CD4-positive, alpha-beta T cell treated with Interferon alpha-2 for 1 hour (primary cell): Measurements from ENCODE around the gene ATP9B.

Experiments
- DNase-seq, 2 donors: peaks; one replicate each; pipeline ENCODE4 v3.0.0-alpha.2; 2020 to 2022

The ATP9B gene

GRCh38 chr18:79421275-79421857 lies 352.2 kb downstream of the ATP9B start:
- no peak for DNase-seq

GRCh38 chr18:79422022-79422782 lies 353.0 kb downstream of the ATP9B start:
- DNase-seq: no peak

- no peak for DNase-seq
Measured at GRCh38 chr18:79422783-79423165, 353.6 kb downstream of the ATP9B start.

- DNase-seq: no peak
Measured at GRCh38 chr18:79423211-79424007, 354.2 kb downstream of the ATP9B start.

- no peak for DNase-seq
Measured at GRCh38 chr18:79424008-79424565, 354.9 kb downstream of the ATP9B start.

- DNase-seq: no peak
Measured at GRCh38 chr18:79424880-79425568, 355.8 kb downstream of the ATP9B start.

GRCh38 chr18:79425569-79425886 lies 356.3 kb downstream of the ATP9B start:
- no peak for DNase-seq

- no peak for DNase-seq
Measured at GRCh38 chr18:79426376-79427300, 357.4 kb downstream of the ATP9B start.

GRCh38 chr18:79427368-79428225 lies 358.4 kb downstream of the ATP9B start:
- no peak for DNase-seq
